GM19467 (cell line): ENCODE measurements around the gene SLC28A2.

ENCODE experiments used
- ATAC-seq: cut with Tn5 transposase; IDR thresholded peaks from one replicate; pipeline ENCODE4 v1.9.1; 2021; ENCODE audit warnings: mild to moderate bottlenecking, moderate library complexity; ENCODE audit not compliant: unreplicated experiment

The SLC28A2 gene

DNA sequence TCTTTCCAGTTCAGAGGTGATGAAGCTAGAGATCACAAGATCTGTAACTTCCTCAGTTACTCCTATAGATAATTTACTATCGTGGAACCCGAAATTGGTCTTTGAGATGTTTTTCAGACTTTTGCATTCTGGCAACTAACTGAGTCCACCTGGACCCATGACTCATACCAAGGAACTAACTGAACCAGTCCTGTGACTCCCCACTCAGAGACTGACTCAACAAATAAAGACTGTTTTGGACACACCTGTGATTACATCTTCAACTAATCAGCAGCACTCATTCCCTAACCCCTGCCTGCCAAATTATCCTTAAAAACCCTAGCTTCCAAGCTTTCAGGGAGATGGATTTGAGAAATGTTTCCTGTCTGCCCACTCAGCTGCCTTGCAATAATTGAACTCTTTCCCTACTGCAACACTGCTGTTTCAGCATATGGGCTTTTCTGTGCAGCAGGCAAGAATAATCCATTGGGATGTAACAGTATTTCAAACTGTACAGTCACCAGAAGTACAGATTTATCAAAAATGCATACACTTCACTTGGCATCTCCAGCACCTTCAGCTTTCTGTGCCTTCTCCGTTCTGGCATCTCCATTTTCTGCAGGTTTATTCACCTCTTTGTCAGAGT is 68.7 kb downstream of the SLC28A2 start:
- no peak for ATAC-seq

DNA sequence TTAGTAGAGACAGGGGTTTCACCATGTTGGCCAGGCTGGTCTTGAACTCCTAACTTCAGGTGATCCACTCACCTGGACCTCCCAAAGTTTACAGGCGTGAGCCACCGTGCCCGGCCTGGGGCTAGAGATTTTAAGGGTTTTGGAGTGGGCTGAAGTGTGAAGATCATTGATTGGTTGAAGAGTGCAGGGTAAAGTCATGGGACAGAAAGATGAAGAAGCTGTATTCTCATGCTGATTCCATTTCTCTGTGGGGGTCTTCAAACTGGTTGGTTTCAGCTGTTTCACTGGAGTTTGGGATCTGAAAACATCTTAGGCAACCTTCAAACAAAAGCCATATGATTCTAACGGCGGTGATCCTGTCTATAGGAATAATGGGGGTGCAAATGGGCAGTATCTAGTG is 74.2 kb downstream of the SLC28A2 start:
- ATAC-seq = no peak

DNA sequence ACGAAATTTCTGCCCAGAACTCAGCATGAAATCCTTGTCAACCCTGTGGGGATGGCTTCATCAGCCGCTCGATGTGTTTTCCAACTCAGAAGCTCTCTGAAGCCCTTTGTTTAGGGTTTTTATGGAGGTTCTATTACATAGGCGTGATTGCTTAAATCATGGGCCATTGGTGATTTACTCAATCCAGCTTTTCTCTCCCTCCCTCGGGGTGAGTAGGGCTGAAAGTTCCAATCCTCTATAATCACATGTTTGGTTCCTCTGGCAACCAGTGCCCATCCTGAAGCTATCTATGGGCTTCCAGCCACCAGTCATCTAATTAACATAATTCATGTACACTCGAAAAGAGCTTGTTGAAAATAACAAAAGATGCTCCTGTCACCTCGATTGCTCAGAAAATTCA is 74.7 kb downstream of the SLC28A2 start:
- ATAC-seq = no peak
